HG03175 (cell line): Measurements from ENCODE around the gene ART1.

ENCODE experiments used
- ATAC-seq: cut with Tn5 transposase; IDR thresholded peaks from one replicate; pipeline ENCODE4 v1.9.1; 2021; ENCODE audit warnings: mild to moderate bottlenecking, moderate library complexity; ENCODE audit not compliant: unreplicated experiment

ART1 gene

GRCh38 chr11:3664032-3664630 lies 19.2 kb downstream of the ART1 start:
- ATAC-seq, result no peak

GRCh38 chr11:3665336-3666022 lies 20.6 kb downstream of the ART1 start:
- no peak for ATAC-seq

- no peak for ATAC-seq
Observed at GRCh38 chr11:3666023-3666530, 21.1 kb downstream of the ART1 start.

- no peak for ATAC-seq
Observed at GRCh38 chr11:3667149-3668035, 22.5 kb downstream of the ART1 start.

- ATAC-seq, result no peak
Observed at GRCh38 chr11:3669128-3669527, 24.2 kb downstream of the ART1 start.

- ATAC-seq, result no peak
Observed at GRCh38 chr11:3669742-3670183, 24.8 kb downstream of the ART1 start.

- no peak for ATAC-seq
Observed at GRCh38 chr11:3671334-3672254, 26.7 kb downstream of the ART1 start, which contains the start of gene CHRNA10. TSS of gene CHRNA10 (minus strand) at chr11:3671384. CDS start at chr11:3671312, 72 bp downstream.

GRCh38 chr11:3674189-3674588 lies 29.3 kb downstream of the ART1 start:
- ATAC-seq, result no peak

- no peak for ATAC-seq
Observed at GRCh38 chr11:3675971-3676370, 31.0 kb downstream of the ART1 start.

GRCh38 chr11:3679077-3679476 lies 34.1 kb downstream of the ART1 start:
- ATAC-seq, result no peak

GRCh38 chr11:3683039-3683438 lies 38.1 kb downstream of the ART1 start:
- ATAC-seq, result no peak

GRCh38 chr11:3684129-3684818 lies 39.3 kb downstream of the ART1 start:
- ATAC-seq, result no peak

GRCh38 chr11:3684819-3685172 lies 39.9 kb downstream of the ART1 start:
- ATAC-seq, result no peak

- ATAC-seq, result no peak
Observed at GRCh38 chr11:3685923-3686322, 41.0 kb downstream of the ART1 start.

GRCh38 chr11:3686751-3687150 lies 41.8 kb downstream of the ART1 start:
- ATAC-seq, result no peak

GRCh38 chr11:3700410-3700809 lies 55.5 kb downstream of the ART1 start:
- ATAC-seq, result no peak

- ATAC-seq, result no peak
Observed at GRCh38 chr11:3700910-3701309, 56.0 kb downstream of the ART1 start.

GRCh38 chr11:3703383-3703782 lies 58.5 kb downstream of the ART1 start:
- ATAC-seq, result no peak

GRCh38 chr11:3707176-3707575 lies 62.2 kb downstream of the ART1 start:
- no peak for ATAC-seq

GRCh38 chr11:3709977-3710376 lies 65.0 kb downstream of the ART1 start:
- ATAC-seq, result no peak
